Lung (tissue), 12 donors: Measurements from ENCODE around the gene TPPP2. TPM values are rescaled to one million over a fixed set of nuclear protein-coding genes. Genes with fewer than 3 reads are reported as not detected.

Experiments
- ATAC-seq: fragments of 200-7000 bp; cut with Tn5 transposase; one replicate; pipeline ENCODE4 v1.9.1; 2020; ENCODE audit warnings: moderate number of reproducible peaks; ENCODE audit not compliant: insufficient read depth, low FRiP score
- DNase-seq, 3 donors: peaks; one replicate each; pipeline ENCODE4 v3.0.0-alpha.2; 2013 to 2017
- H3K27ac ChIP-seq, 2 donors: one replicate each; pipeline ENCODE4 v1.5.1; 2013; ENCODE audit warnings: mild to moderate bottlenecking in 2 of 2, moderate library complexity in 2 of 2, control low read depth in 1 of 2, inconsistent platforms in 1 of 2, low read depth in 1 of 2, low read length in 1 of 2
- H3K27me3 ChIP-seq, 3 donors: one replicate each; pipeline ENCODE4 v1.5.1; 2013; ENCODE audit warnings: low read length in 2 of 3; ENCODE audit not compliant: control insufficient read depth in 3 of 3, insufficient read depth in 3 of 3
- H3K36me3 ChIP-seq, 4 donors: one replicate each; pipeline ENCODE4 v1.5.1; 2013; ENCODE audit warnings: low read length in 4 of 4, mild to moderate bottlenecking in 1 of 4, moderate library complexity in 1 of 4; ENCODE audit not compliant: control insufficient read depth in 4 of 4, insufficient read depth in 4 of 4
- H3K4me1 ChIP-seq, 5 donors: one replicate each; pipeline ENCODE4 v1.5.1; 2013; ENCODE audit warnings: low read length in 5 of 5, mild to moderate bottlenecking in 2 of 5, moderate library complexity in 1 of 5; ENCODE audit not compliant: control insufficient read depth in 5 of 5, insufficient read depth in 5 of 5
- H3K4me3 ChIP-seq: one replicate; pipeline ENCODE4 v1.5.1; 2013; ENCODE audit warnings: mild to moderate bottlenecking, control low read depth, moderate library complexity
- H3K9ac ChIP-seq, 2 donors: one replicate each; pipeline ENCODE4 v1.5.1; 2013; ENCODE audit warnings: low read length in 2 of 2, control low read depth in 1 of 2; ENCODE audit not compliant: insufficient read depth in 1 of 2
- H3K9me3 ChIP-seq, 4 donors: one replicate each; pipeline ENCODE4 v1.5.1; 2013; ENCODE audit warnings: low read length in 3 of 4, mild to moderate bottlenecking in 1 of 4, moderate library complexity in 1 of 4; ENCODE audit not compliant: control insufficient read depth in 4 of 4, insufficient read depth in 3 of 4
- WGBS, 2 donors: extraction: QIAGEN DNeasy Blood & Tissue Kit; methylation state at CpG; one replicate each; pipeline ENCODE4 v1.1.7; 2013; 5-methylcytosine and 5-hydroxymethylcytosine counted together
- polyA plus RNA-seq, 2 donors: library from polyadenylated mRNA; stranded (reverse); fragments of 200-250 nt; gene quantifications; one replicate each; pipeline ENCODE4 v1.2.1, GENCODE V29; 2013
- total RNA-seq, 2 donors: library from RNA; depleted of rRNA in 1 of 2; stranded (reverse); fragments of >200 nt in 1 of 2; gene quantifications; one replicate each; pipeline ENCODE4 v1.2.1, GENCODE V29; 2014 to 2021
- TF ChIP-seq, protein P1 (sequence below): IDR thresholded peaks from 2 replicates; pipeline ENCODE4 v1.5.1; 2012; ENCODE audit warnings: mild to moderate bottlenecking; ENCODE audit errors: control extremely low read depth, extremely low read depth
- donor health status: control.
- donor health status: control.
- donor health status: Bipolar disorder and iron deficiency.
- donor health status: healthy.
- donor health status: DM: yes; HTN: yes; CAD: no.

TPPP2 gene
- total and polyA plus RNA-seq, 4 donors = 0.65 TPM; not detected in 3

GRCh38 chr14:21073921-21074320, 43.9 kb downstream of the TPPP2 start:
- Histone ChIP-seq H3K27ac (no peak overlapping the region), H3K9ac (no peak overlapping the region), H3K4me3 (no peak overlapping the region), H3K4me1 (peaks cover 0 to 22% (median 0%) of the 10 kb centered on the region in 5 donors), H3K36me3 (peaks cover 9 to 55% (median 39%) of the 10 kb centered on the region in 4 donors), H3K9me3 (no peaks in the 10 kb centered on the region), H3K27me3 (no peaks in the 10 kb centered on the region)
- DNase-seq (no peak), ATAC-seq (no peak)
- 92% methylated on average over 9 of the region's 9 CpGs for WGBS, 2 donors
- TF ChIP-seq, protein P1, sequence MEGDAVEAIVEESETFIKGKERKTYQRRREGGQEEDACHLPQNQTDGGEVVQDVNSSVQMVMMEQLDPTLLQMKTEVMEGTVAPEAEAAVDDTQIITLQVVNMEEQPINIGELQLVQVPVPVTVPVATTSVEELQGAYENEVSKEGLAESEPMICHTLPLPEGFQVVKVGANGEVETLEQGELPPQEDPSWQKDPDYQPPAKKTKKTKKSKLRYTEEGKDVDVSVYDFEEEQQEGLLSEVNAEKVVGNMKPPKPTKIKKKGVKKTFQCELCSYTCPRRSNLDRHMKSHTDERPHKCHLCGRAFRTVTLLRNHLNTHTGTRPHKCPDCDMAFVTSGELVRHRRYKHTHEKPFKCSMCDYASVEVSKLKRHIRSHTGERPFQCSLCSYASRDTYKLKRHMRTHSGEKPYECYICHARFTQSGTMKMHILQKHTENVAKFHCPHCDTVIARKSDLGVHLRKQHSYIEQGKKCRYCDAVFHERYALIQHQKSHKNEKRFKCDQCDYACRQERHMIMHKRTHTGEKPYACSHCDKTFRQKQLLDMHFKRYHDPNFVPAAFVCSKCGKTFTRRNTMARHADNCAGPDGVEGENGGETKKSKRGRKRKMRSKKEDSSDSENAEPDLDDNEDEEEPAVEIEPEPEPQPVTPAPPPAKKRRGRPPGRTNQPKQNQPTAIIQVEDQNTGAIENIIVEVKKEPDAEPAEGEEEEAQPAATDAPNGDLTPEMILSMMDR = no peak

DNA sequence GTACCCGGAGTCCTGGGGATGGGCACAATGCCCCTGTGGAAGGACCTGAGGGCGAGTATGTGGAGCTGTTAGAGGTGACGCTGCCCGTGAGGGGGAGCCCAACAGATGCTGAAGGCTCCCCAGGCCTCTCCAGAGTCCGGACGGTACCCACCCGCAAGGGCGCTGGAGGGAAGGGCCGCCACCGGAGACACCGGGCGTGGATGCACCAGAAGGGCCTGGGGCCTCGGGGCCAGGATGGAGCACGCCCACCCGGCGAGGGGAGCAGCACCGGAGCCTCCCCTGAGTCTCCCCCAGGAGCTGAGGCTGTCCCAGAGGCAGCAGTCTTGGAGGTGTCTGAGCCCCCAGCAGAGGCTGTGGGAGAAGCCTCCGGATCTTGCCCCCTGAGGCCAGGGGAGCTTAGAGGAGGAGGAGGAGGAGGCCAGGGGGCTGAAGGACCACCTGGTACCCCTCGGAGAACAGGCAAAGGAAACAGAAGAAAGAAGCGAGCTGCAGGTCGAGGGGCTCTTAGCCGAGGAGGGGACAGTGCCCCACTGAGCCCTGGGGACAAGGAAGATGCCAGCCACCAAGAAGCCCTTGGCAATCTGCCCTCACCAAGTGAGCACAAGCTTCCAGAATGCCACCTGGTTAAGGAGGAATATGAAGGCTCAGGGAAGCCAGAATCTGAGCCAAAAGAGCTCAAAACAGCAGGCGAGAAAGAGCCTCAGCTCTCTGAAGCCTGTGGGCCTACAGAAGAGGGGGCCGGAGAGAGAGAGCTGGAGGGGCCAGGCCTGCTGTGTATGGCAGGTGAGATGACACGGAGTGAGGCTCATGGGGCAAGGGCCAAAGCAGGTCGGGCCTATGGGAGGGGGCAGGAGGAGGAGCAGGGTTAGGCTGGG, 44.6 kb downstream of the TPPP2 start:
- Histone ChIP-seq H3K27me3 (no peaks in the 10 kb centered on the region), H3K9me3 (no peaks in the 10 kb centered on the region), H3K27ac (no peak overlapping the region), H3K9ac (no peak overlapping the region), H3K4me3 (no peak overlapping the region), H3K4me1 (peaks cover 0 to 17% (median 0%) of the 10 kb centered on the region in 5 donors), H3K36me3 (peaks cover 16 to 62% (median 43%) of the 10 kb centered on the region in 4 donors)
- DNase-seq = no peak
- TF ChIP-seq, protein P1 = no peak
- WGBS, 2 donors = 92 to 93% methylated on average over 26 of the region's 26 CpGs
- ATAC-seq = no peak

- Histone ChIP-seq H3K4me3 (no peak overlapping the region), H3K27me3 (no peaks in the 10 kb centered on the region), H3K36me3 (peaks cover 24 to 69% (median 50%) of the 10 kb centered on the region in 4 donors), H3K9me3 (no peaks in the 10 kb centered on the region), H3K4me1 (peaks cover 0 to 17% (median 0%) of the 10 kb centered on the region in 5 donors), H3K27ac (no peak overlapping the region), H3K9ac (no peak overlapping the region)
- DNase-seq = no peak
- ATAC-seq = no peak
- WGBS, 2 donors = 89 to 90% methylated on average over 9 of the region's 9 CpGs
- TF ChIP-seq, protein P1 = no peak
These were observed 45.9 kb downstream of the TPPP2 start for GRCh38 chr14:21075719-21076437.
